Measurements from ENCODE around the gene SERINC1. TPM values are rescaled to one million over a fixed set of nuclear protein-coding genes. Genes with fewer than 3 reads are reported as not detected.

SERINC1 gene
- polyA plus RNA-seq, 1 donor from 2014 or later: 879 TPM

DNA sequence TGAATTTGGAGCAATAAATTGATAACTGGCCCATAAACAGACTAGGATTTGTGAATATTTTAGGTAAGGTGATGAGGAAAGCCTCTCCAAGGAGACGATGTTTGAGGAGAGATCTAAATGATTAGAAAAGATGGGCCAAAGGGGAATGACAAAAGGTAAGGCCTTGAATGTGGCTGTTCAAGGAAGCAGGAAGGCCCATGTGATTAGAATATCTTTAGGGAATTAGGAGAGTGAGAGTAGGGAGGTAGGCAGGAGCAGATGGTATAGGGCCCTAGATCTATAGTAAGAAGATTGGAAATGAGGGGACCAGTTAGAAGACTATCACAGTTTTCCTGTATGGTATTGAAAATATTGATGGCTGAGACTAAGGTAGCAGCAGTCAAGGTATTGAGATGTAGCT lies 65.4 kb downstream of the SERINC1 start:
- Histone ChIP-seq H3K27ac (ENCODE audit: low read length) (no peak overlapping the region), H3K36me3 (ENCODE audit: insufficient read depth, low read length) (no peaks in the 10 kb centered on the region), H3K27me3 (ENCODE audit: insufficient read depth, low read depth, low read length) (no peaks in the 10 kb centered on the region), H3K4me2 (ENCODE audit: low read length) (no peak overlapping the region), H2AFZ (ENCODE audit: low read depth, low read length) (no peak overlapping the region), H3K9me2 (ENCODE audit: insufficient read depth, low read length) (no peaks in the 10 kb centered on the region), H3K4me3 (ENCODE audit: low read length) (no peak overlapping the region), H3F3A (ENCODE audit: insufficient read depth, low read length, poor library complexity, severe bottlenecking) (no peaks in the 10 kb centered on the region), H3K9ac (ENCODE audit: low read length) (no peak overlapping the region), H4K20me1 (ENCODE audit: insufficient read depth) (no peaks in the 10 kb centered on the region), H3K79me2 (replicated peaks; ENCODE audit: insufficient read depth, low read length) (peaks cover 96% of the 10 kb centered on the region), H3K9me3 (ENCODE audit: low read length) (no peaks in the 10 kb centered on the region)
- TF ChIP-seq EZH2 (IDR thresholded peaks at IDR 0.05; ENCODE audit: borderline replicate concordance, insufficient read depth, low read length, poor library complexity, severe bottlenecking): no peak
- no peak for TF ChIP-seq SMC3 (conservative IDR thresholded peaks at IDR 0.05; ENCODE audit: poor library complexity)
- no peak for TF ChIP-seq EP300 (conservative IDR thresholded peaks at IDR 0.05; ENCODE audit: poor library complexity, severe bottlenecking)
- no peak for TF ChIP-seq TAF1 (IDR thresholded peaks at IDR 0.05; ENCODE audit: low read depth)
- TF ChIP-seq, protein P1, sequence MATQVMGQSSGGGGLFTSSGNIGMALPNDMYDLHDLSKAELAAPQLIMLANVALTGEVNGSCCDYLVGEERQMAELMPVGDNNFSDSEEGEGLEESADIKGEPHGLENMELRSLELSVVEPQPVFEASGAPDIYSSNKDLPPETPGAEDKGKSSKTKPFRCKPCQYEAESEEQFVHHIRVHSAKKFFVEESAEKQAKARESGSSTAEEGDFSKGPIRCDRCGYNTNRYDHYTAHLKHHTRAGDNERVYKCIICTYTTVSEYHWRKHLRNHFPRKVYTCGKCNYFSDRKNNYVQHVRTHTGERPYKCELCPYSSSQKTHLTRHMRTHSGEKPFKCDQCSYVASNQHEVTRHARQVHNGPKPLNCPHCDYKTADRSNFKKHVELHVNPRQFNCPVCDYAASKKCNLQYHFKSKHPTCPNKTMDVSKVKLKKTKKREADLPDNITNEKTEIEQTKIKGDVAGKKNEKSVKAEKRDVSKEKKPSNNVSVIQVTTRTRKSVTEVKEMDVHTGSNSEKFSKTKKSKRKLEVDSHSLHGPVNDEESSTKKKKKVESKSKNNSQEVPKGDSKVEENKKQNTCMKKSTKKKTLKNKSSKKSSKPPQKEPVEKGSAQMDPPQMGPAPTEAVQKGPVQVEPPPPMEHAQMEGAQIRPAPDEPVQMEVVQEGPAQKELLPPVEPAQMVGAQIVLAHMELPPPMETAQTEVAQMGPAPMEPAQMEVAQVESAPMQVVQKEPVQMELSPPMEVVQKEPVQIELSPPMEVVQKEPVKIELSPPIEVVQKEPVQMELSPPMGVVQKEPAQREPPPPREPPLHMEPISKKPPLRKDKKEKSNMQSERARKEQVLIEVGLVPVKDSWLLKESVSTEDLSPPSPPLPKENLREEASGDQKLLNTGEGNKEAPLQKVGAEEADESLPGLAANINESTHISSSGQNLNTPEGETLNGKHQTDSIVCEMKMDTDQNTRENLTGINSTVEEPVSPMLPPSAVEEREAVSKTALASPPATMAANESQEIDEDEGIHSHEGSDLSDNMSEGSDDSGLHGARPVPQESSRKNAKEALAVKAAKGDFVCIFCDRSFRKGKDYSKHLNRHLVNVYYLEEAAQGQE (IDR thresholded peaks at IDR 0.05; ENCODE audit: borderline replicate concordance): no peak
- no peak for TF ChIP-seq RAD21 (conservative IDR thresholded peaks at IDR 0.05)
- TF ChIP-seq, protein P2, sequence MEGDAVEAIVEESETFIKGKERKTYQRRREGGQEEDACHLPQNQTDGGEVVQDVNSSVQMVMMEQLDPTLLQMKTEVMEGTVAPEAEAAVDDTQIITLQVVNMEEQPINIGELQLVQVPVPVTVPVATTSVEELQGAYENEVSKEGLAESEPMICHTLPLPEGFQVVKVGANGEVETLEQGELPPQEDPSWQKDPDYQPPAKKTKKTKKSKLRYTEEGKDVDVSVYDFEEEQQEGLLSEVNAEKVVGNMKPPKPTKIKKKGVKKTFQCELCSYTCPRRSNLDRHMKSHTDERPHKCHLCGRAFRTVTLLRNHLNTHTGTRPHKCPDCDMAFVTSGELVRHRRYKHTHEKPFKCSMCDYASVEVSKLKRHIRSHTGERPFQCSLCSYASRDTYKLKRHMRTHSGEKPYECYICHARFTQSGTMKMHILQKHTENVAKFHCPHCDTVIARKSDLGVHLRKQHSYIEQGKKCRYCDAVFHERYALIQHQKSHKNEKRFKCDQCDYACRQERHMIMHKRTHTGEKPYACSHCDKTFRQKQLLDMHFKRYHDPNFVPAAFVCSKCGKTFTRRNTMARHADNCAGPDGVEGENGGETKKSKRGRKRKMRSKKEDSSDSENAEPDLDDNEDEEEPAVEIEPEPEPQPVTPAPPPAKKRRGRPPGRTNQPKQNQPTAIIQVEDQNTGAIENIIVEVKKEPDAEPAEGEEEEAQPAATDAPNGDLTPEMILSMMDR (IDR thresholded peaks at IDR 0.05; ENCODE audit: poor library complexity, severe bottlenecking): no peak
- no peak for TF ChIP-seq MXI1 (conservative IDR thresholded peaks at IDR 0.05; ENCODE audit: poor library complexity, severe bottlenecking)
- no peak for TF ChIP-seq POLR2AphosphoS5 (IDR thresholded peaks at IDR 0.05)

DNA sequence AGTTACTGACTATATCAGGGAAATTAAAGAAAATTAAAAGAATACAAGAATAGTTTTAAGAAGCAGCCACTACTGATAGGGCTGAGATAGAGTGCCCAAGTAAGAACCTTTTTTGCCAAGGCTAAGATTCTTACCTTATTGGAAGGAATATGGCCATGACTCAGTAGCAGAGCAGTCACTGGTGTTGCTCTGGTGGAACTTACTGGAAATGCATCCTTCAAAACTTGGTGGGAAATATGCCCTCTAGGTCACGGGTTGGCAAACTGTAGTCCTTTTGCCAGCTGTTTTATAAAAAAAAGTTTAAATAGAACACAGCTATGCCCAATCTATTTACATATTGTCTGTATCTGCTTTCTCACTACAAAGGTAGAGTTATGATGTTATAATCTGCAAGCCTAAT lies 66.2 kb downstream of the SERINC1 start:
- Histone ChIP-seq H3K9me2 (ENCODE audit: insufficient read depth, low read length) (no peaks in the 10 kb centered on the region), H2AFZ (ENCODE audit: low read depth, low read length) (no peak overlapping the region), H3K4me3 (ENCODE audit: low read length) (no peak overlapping the region), H3K9ac (ENCODE audit: low read length) (no peak overlapping the region), H3K27me3 (ENCODE audit: insufficient read depth, low read depth, low read length) (no peaks in the 10 kb centered on the region), H3K36me3 (ENCODE audit: insufficient read depth, low read length) (no peaks in the 10 kb centered on the region), H3F3A (ENCODE audit: insufficient read depth, low read length, poor library complexity, severe bottlenecking) (no peaks in the 10 kb centered on the region), H3K27ac (ENCODE audit: low read length) (no peak overlapping the region), H3K9me3 (ENCODE audit: low read length) (no peaks in the 10 kb centered on the region), H3K4me2 (ENCODE audit: low read length) (no peak overlapping the region), H4K20me1 (ENCODE audit: insufficient read depth) (no peaks in the 10 kb centered on the region), H3K79me2 (replicated peaks; ENCODE audit: insufficient read depth, low read length) (peaks cover 96% of the 10 kb centered on the region)
- TF ChIP-seq TAF1 (IDR thresholded peaks at IDR 0.05; ENCODE audit: low read depth) (no peak), MXI1 (conservative IDR thresholded peaks at IDR 0.05; ENCODE audit: poor library complexity, severe bottlenecking) (no peak), RAD21 (conservative IDR thresholded peaks at IDR 0.05) (no peak), POLR2AphosphoS5 (IDR thresholded peaks at IDR 0.05) (no peak), EP300 (conservative IDR thresholded peaks at IDR 0.05; ENCODE audit: poor library complexity, severe bottlenecking) (no peak), SMC3 (conservative IDR thresholded peaks at IDR 0.05; ENCODE audit: poor library complexity) (no peak), EZH2 (IDR thresholded peaks at IDR 0.05; ENCODE audit: borderline replicate concordance, insufficient read depth, low read length, poor library complexity, severe bottlenecking) (no peak)
- TF ChIP-seq, protein P2 (IDR thresholded peaks at IDR 0.05; ENCODE audit: poor library complexity, severe bottlenecking): no peak
- TF ChIP-seq, protein P1 (IDR thresholded peaks at IDR 0.05; ENCODE audit: borderline replicate concordance): no peak

All from neural cell (in vitro differentiated cells).